Astrocyte (in vitro differentiated cells and primary cell): ENCODE data around the gene HOXD11. TPM values are rescaled to one million over a fixed set of nuclear protein-coding genes. Genes with fewer than 3 reads are reported as not detected.

Source experiments
- DNase-seq: peaks from one replicate; pipeline ENCODE4 v3.0.0-alpha.2; 2010; ENCODE audit warnings: low read depth
- FAIRE-seq: peaks from 2 replicates; lab custom pipeline; 2011; peaks lifted over from hg19 to GRCh38; lab: Jason Lieb, UNC
- H2AFZ ChIP-seq: 2 replicates; pipeline ENCODE4 v1.6.0; 2012; ENCODE audit warnings: low read depth, low read length, inconsistent platforms
- H3K27ac ChIP-seq: 2 replicates; pipeline ENCODE4 v1.5.1; 2011; ENCODE audit warnings: low read depth, low read length, inconsistent platforms
- H3K27me3 ChIP-seq: 2 replicates; pipeline ENCODE4 v1.6.0; 2011; ENCODE audit warnings: low read length, inconsistent platforms; ENCODE audit not compliant: insufficient read depth
- H3K36me3 ChIP-seq: 2 replicates; pipeline ENCODE4 v1.5.1; 2011; ENCODE audit warnings: low read length, inconsistent platforms; ENCODE audit not compliant: insufficient read depth
- H3K4me1 ChIP-seq: 2 replicates; pipeline ENCODE4 v1.5.1; 2011; ENCODE audit warnings: low read length, inconsistent platforms; ENCODE audit not compliant: insufficient read depth
- H3K4me2 ChIP-seq: 2 replicates; pipeline ENCODE4 v1.6.0; 2012; ENCODE audit warnings: low read length, inconsistent platforms
- H3K4me3 ChIP-seq: 2 replicates; pipeline ENCODE4 v1.5.1; 2011; ENCODE audit warnings: low read depth, mild to moderate bottlenecking, low read length, inconsistent platforms; ENCODE audit not compliant: insufficient read depth
- H3K79me2 ChIP-seq: 2 replicates; pipeline ENCODE4 v1.6.0; 2012; ENCODE audit warnings: mild to moderate bottlenecking, low read length, inconsistent platforms; ENCODE audit not compliant: insufficient read depth
- H3K9ac ChIP-seq: 2 replicates; pipeline ENCODE4 v1.6.0; 2012; ENCODE audit warnings: mild to moderate bottlenecking, low read length, inconsistent platforms
- H3K9me3 ChIP-seq: 2 replicates; pipeline ENCODE4 v1.5.1; 2012; ENCODE audit warnings: low read depth, mild to moderate bottlenecking, low read length, inconsistent platforms; ENCODE audit not compliant: insufficient read depth
- H4K20me1 ChIP-seq: 2 replicates; pipeline ENCODE4 v1.6.0; 2012; ENCODE audit warnings: low read length, inconsistent platforms; ENCODE audit not compliant: insufficient read depth
- H3K27ac Mint-ChIP-seq: one replicate; pipeline ENCODE4 v1.8.0; 2021; ENCODE audit warnings: mild to moderate bottlenecking, mixed read lengths; ENCODE audit not compliant: unreplicated experiment
- H3K27me3 Mint-ChIP-seq: one replicate; pipeline ENCODE4 v1.8.0; 2021; ENCODE audit warnings: low read depth, mixed read lengths; ENCODE audit not compliant: unreplicated experiment
- H3K36me3 Mint-ChIP-seq: one replicate; pipeline ENCODE4 v1.8.0; 2021; ENCODE audit warnings: low read depth, mixed read lengths; ENCODE audit not compliant: unreplicated experiment
- H3K4me1 Mint-ChIP-seq: one replicate; pipeline ENCODE4 v1.8.0; 2021; ENCODE audit warnings: low read depth, mixed read lengths; ENCODE audit not compliant: unreplicated experiment
- H3K4me3 Mint-ChIP-seq: one replicate; pipeline ENCODE4 v1.8.0; 2021; ENCODE audit warnings: mild to moderate bottlenecking, moderate library complexity, mixed read lengths; ENCODE audit not compliant: unreplicated experiment
- H3K9me3 Mint-ChIP-seq: one replicate; pipeline ENCODE4 v1.8.0; 2021; ENCODE audit warnings: mild to moderate bottlenecking, mixed read lengths; ENCODE audit not compliant: unreplicated experiment
- EZH2 ChIP-seq: IDR thresholded peaks from 2 replicates; pipeline ENCODE4 v1.6.1; 2012; ENCODE audit warnings: mild to moderate bottlenecking, low read length, inconsistent platforms; ENCODE audit not compliant: insufficient read depth
- total RNA-seq: library from RNA; stranded (reverse); gene quantifications from 2 replicates; pipeline ENCODE4 v1.2.1, GENCODE V29; 2021
- TF ChIP-seq, protein P1 (sequence below): IDR thresholded peaks from 2 replicates; pipeline ENCODE4 v1.5.1; 2011; ENCODE audit warnings: low read depth, mild to moderate bottlenecking, inconsistent platforms, low read length, moderate library complexity; ENCODE audit not compliant: insufficient read depth

HOXD11 gene
- total RNA-seq, 1 donor from 2014 or later = not detected

DNA sequence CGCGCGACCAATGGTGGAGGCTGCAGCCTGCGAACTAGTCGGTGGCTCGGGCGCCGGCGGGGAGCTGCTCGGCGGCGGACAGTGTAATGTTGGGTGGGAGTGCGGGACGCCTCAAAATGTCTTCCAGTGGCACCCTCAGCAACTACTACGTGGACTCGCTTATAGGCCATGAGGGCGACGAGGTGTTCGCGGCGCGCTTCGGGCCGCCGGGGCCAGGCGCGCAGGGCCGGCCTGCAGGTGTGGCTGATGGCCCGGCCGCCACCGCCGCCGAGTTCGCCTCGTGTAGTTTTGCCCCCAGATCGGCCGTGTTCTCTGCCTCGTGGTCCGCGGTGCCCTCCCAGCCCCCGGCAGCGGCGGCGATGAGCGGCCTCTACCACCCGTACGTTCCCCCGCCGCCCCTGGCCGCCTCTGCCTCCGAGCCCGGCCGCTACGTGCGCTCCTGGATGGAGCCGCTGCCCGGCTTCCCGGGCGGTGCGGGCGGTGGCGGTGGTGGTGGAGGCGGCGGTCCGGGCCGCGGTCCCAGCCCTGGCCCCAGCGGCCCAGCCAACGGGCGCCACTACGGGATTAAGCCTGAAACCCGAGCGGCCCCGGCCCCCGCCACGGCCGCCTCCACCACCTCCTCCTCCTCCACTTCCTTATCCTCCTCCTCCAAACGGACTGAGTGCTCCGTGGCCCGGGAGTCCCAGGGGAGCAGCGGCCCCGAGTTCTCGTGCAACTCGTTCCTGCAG lies 15.8 kb downstream of the HOXD11 start, which contains the start of gene HOXD9:
HOXD9 (plus strand) TSS at position 37 of the 728 bp plus-strand sequence; CDS start at position 87, 50 bp downstream.
- TF ChIP-seq, protein P1, sequence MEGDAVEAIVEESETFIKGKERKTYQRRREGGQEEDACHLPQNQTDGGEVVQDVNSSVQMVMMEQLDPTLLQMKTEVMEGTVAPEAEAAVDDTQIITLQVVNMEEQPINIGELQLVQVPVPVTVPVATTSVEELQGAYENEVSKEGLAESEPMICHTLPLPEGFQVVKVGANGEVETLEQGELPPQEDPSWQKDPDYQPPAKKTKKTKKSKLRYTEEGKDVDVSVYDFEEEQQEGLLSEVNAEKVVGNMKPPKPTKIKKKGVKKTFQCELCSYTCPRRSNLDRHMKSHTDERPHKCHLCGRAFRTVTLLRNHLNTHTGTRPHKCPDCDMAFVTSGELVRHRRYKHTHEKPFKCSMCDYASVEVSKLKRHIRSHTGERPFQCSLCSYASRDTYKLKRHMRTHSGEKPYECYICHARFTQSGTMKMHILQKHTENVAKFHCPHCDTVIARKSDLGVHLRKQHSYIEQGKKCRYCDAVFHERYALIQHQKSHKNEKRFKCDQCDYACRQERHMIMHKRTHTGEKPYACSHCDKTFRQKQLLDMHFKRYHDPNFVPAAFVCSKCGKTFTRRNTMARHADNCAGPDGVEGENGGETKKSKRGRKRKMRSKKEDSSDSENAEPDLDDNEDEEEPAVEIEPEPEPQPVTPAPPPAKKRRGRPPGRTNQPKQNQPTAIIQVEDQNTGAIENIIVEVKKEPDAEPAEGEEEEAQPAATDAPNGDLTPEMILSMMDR = no peak
- peak; percentile 94 for TF ChIP-seq EZH2
- Mint-ChIP-seq H3K4me3 (no peak within 1 kb of the TSS), H3K4me1 (no peaks in the 10 kb centered on the region), H3K9me3 (peaks cover 29% of the 10 kb centered on the region), H3K36me3 (peaks cover 2% of the 10 kb centered on the region), H3K27me3 (peaks cover 76% of the 10 kb centered on the region), H3K27ac (peak within 1 kb of the TSS; percentile 75)
- no peaks in the 10 kb centered on the region for H3K36me3 ChIP-seq
- peaks cover 99% of the 10 kb centered on the region for H3K27me3 ChIP-seq
- no peaks in the 10 kb centered on the region for H3K79me2 ChIP-seq
- DNase-seq (no peak), FAIRE-seq (no peak)
- peaks cover 8% of the 10 kb centered on the region for H3K4me1 ChIP-seq
- H4K20me1 ChIP-seq = no peaks in the 10 kb centered on the region
- no peak within 1 kb of the TSS for H3K4me3 ChIP-seq
- no peak within 1 kb of the TSS for H3K27ac ChIP-seq
- H2AFZ ChIP-seq = no peak within 1 kb of the TSS
- H3K9ac ChIP-seq = no peak within 1 kb of the TSS
- H3K9me3 ChIP-seq = peaks cover 3% of the 10 kb centered on the region
- peak within 1 kb of the TSS; percentile 67 for H3K4me2 ChIP-seq

DNA sequence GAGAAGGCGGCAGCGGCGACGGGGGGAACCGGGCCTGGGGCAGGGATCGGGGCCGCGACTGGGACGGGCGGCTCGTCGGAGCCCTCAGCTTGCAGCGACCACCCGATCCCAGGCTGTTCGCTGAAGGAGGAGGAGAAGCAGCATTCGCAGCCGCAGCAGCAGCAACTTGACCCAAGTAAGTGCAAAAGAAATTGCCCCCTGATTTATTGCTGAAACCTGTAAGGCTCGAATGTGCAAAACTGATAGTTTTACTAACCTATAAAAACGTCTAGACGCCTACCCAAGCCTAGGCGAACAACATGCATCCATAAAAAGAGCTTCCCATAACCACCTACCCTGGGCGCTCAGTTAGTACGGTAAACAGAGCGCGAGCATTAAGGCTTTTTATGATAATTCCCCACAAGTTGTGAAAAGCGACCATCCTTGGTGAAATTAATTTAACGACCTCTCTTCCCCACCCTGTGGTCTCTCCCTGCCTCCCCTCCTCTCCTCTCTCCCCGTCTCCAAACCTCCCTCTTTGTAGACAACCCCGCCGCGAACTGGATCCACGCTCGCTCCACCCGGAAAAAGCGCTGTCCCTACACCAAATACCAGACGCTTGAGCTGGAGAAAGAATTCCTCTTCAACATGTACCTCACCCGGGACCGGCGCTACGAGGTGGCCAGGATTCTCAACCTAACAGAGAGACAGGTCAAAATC lies 16.5 kb downstream of the HOXD11 start:
- H3K9ac ChIP-seq = no peak overlapping the region
- peaks cover 27% of the 10 kb centered on the region for H3K9me3 Mint-ChIP-seq
- H3K4me3 Mint-ChIP-seq = no peak overlapping the region
- H3K27ac Mint-ChIP-seq = peak overlapping the region; percentile 75
- H3K4me1 ChIP-seq = peaks cover 8% of the 10 kb centered on the region
- H3K27me3 Mint-ChIP-seq = peaks cover 76% of the 10 kb centered on the region
- peaks cover 2% of the 10 kb centered on the region for H3K36me3 Mint-ChIP-seq
- peaks cover 3% of the 10 kb centered on the region for H3K4me1 Mint-ChIP-seq
- H2AFZ ChIP-seq = no peak overlapping the region
- peaks cover 99% of the 10 kb centered on the region for H3K27me3 ChIP-seq
- no peak for DNase-seq
- FAIRE-seq = no peak
- no peaks in the 10 kb centered on the region for H3K36me3 ChIP-seq
- no peak overlapping the region for H3K4me3 ChIP-seq
- H3K9me3 ChIP-seq = peaks cover 3% of the 10 kb centered on the region
- TF ChIP-seq EZH2 = peak; percentile 47
- TF ChIP-seq, protein P1 = no peak
- no peak overlapping the region for H3K27ac ChIP-seq
- H3K4me2 ChIP-seq = peak overlapping the region; percentile 67
- H4K20me1 ChIP-seq = no peaks in the 10 kb centered on the region
- H3K79me2 ChIP-seq = no peaks in the 10 kb centered on the region
